K562 (cell line): Measurements from ENCODE around the gene CDSN. TPM values are rescaled to one million over a fixed set of nuclear protein-coding genes. Genes with fewer than 3 reads are reported as not detected.

Experiments
- ELF4 ChIP-seq: fragments of 450-650 bp; formaldehyde crosslinking; IDR thresholded peaks from 2 replicates; pipeline ENCODE4 v1.4.0; 2022; ENCODE audit warnings: missing genetic modification characterization
- FOXA3 ChIP-seq, 2 experiments: fragments of 450-650 bp in 1 of 2; sonication (generic) in 1 of 2; formaldehyde crosslinking; IDR thresholded peaks in 1 of 2; conservative IDR thresholded peaks in 1 of 2; 2 replicates each; pipeline versions ENCODE4 v1.4.0 to v1.8.0; 2020 to 2022; ENCODE audit warnings: mild to moderate bottlenecking in 2 of 2, missing genetic modification reagents in 1 of 2
- GABPB2 ChIP-seq: fragments of 250-450 bp; sonication (Bioruptor Pico); conservative IDR thresholded peaks from 2 replicates; pipeline ENCODE4 v1.5.1; 2021; ENCODE audit warnings: mild to moderate bottlenecking
- NFIC ChIP-seq: fragments of 450-650 bp; IDR thresholded peaks from 2 replicates; pipeline ENCODE4 v1.6.1; 2017; ENCODE audit warnings: mild to moderate bottlenecking, inconsistent platforms
- RFX5 ChIP-seq: IDR thresholded peaks from 2 replicates; pipeline ENCODE4 v1.6.1; 2011; ENCODE audit warnings: low read depth, mild to moderate bottlenecking, improper control_type of control experiment, low read length
- RUNX1 ChIP-seq: sonication (generic); IDR thresholded peaks from 2 replicates; pipeline ENCODE4 v1.6.1; 2016; ENCODE audit warnings: antibody characterized with exemption, low read depth
- ZNF121 ChIP-seq: sonication (generic); formaldehyde crosslinking; conservative IDR thresholded peaks from 2 replicates; pipeline ENCODE4 v1.8.0; 2022; ENCODE audit warnings: missing genetic modification reagents
- ZNF584 ChIP-seq: fragments of 200-800 bp; sonication (Bioruptor generic); IDR thresholded peaks from 2 replicates; pipeline ENCODE4 v1.6.1; 2016; ENCODE audit warnings: low read depth, mild to moderate bottlenecking, missing genetic modification characterization, missing compliant biosample characterization
- ZNF75A ChIP-seq: fragments of 450-650 bp; formaldehyde crosslinking; IDR thresholded peaks from 2 replicates; pipeline ENCODE4 v1.4.0; 2020; ENCODE audit warnings: mild to moderate bottlenecking
- ZNF780A ChIP-seq: fragments of 250-450 bp; sonication (Bioruptor Pico); IDR thresholded peaks from 2 replicates; pipeline ENCODE4 v1.5.0; 2021; ENCODE audit warnings: mild to moderate bottlenecking
- polyA plus RNA-seq, 8 experiments: library from polyadenylated mRNA; depleted of rRNA in 4 of 8; stranded (reverse) in 5 of 8; unstranded in 3 of 8; fragments of >200 nt; fragmentation: Nextera tagmentation in 2 of 8; fragmentation: Illumina TruSeq in 1 of 8; extraction: Ambion mirVana in 2 of 8; extraction: Trizol in 1 of 8; gene quantifications; 2 replicates each; pipeline versions ENCODE4 v1.2.1 to v1.2.3, GENCODE V29; 2011 to 2014; ENCODE audit warnings: inconsistent platforms in 1 of 8, missing spikeins in 1 of 8
- total RNA-seq, 7 experiments: library from RNA; depleted of rRNA in 6 of 7; stranded (reverse); fragments of >200 nt in 6 of 7; fragmentation: Illumina TruSeq in 2 of 7; extraction: Trizol in 2 of 7; gene quantifications; 2 replicates each; pipeline versions ENCODE4 v1.2.1 to v1.2.3, GENCODE V29; 2011 to 2021; ENCODE audit warnings: low replicate concordance in 1 of 7
- TF ChIP-seq, protein P1 (sequence below): fragments of 450-650 bp; IDR thresholded peaks from 2 replicates; pipeline ENCODE4 v1.7.0; 2016; ENCODE audit warnings: borderline replicate concordance
- TF ChIP-seq, protein P2 (sequence below): sonication (generic); formaldehyde crosslinking; IDR thresholded peaks from 2 replicates; pipeline ENCODE4 v1.8.0; 2022; ENCODE audit warnings: mild to moderate bottlenecking, missing genetic modification reagents

Gene CDSN
- total and polyA plus RNA-seq, 9 of the 15 experiments (the other 6 are each of a cell fraction or from before 2014, with no cell fraction given) = not detected

DNA sequence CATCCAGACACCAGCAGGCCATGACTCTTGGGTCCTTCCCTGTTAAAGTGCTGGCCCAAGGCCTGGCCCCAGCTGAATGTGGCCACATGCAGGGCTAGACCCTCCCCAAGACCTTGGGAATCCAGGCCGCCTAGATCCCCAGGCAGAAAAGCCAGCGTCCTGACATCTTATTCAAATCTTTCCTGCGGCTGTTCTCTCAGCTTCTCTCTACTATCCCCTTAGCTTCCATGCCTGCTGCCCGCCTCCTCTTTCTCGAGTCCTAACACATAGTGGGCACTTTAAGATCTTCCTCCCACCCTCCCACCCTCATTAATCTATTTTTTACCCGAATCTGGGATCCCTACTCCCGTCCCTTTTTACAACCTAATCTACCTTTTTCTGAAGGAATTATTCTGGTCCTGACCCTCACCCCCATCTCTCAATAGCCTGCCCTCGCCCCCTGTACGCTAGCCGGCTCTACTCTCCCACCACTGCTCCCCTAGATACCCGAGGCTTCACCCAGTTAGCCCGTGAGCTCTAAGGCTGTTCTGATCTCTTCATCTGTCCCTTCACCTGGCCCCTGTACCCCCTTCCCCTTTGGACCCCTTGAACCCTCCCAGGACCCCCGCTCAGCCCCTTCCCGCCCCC lies 37.4 kb upstream of the CDSN start, which contains the start of gene CCHCR1 (continued):
- no peak for TF ChIP-seq ZNF121
- TF ChIP-seq ZNF584 (CRISPR knock-in tag) = no peak
- TF ChIP-seq NFIC = no peak
- no peak for TF ChIP-seq GABPB2 (CRISPR knock-in tag)
- TF ChIP-seq, protein P1, sequence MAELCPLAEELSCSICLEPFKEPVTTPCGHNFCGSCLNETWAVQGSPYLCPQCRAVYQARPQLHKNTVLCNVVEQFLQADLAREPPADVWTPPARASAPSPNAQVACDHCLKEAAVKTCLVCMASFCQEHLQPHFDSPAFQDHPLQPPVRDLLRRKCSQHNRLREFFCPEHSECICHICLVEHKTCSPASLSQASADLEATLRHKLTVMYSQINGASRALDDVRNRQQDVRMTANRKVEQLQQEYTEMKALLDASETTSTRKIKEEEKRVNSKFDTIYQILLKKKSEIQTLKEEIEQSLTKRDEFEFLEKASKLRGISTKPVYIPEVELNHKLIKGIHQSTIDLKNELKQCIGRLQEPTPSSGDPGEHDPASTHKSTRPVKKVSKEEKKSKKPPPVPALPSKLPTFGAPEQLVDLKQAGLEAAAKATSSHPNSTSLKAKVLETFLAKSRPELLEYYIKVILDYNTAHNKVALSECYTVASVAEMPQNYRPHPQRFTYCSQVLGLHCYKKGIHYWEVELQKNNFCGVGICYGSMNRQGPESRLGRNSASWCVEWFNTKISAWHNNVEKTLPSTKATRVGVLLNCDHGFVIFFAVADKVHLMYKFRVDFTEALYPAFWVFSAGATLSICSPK = no peak
- TF ChIP-seq ELF4 = peak; percentile 69; the same call in 1 of the 2 replicates
- TF ChIP-seq RFX5 = no peak
- TF ChIP-seq, protein P2, sequence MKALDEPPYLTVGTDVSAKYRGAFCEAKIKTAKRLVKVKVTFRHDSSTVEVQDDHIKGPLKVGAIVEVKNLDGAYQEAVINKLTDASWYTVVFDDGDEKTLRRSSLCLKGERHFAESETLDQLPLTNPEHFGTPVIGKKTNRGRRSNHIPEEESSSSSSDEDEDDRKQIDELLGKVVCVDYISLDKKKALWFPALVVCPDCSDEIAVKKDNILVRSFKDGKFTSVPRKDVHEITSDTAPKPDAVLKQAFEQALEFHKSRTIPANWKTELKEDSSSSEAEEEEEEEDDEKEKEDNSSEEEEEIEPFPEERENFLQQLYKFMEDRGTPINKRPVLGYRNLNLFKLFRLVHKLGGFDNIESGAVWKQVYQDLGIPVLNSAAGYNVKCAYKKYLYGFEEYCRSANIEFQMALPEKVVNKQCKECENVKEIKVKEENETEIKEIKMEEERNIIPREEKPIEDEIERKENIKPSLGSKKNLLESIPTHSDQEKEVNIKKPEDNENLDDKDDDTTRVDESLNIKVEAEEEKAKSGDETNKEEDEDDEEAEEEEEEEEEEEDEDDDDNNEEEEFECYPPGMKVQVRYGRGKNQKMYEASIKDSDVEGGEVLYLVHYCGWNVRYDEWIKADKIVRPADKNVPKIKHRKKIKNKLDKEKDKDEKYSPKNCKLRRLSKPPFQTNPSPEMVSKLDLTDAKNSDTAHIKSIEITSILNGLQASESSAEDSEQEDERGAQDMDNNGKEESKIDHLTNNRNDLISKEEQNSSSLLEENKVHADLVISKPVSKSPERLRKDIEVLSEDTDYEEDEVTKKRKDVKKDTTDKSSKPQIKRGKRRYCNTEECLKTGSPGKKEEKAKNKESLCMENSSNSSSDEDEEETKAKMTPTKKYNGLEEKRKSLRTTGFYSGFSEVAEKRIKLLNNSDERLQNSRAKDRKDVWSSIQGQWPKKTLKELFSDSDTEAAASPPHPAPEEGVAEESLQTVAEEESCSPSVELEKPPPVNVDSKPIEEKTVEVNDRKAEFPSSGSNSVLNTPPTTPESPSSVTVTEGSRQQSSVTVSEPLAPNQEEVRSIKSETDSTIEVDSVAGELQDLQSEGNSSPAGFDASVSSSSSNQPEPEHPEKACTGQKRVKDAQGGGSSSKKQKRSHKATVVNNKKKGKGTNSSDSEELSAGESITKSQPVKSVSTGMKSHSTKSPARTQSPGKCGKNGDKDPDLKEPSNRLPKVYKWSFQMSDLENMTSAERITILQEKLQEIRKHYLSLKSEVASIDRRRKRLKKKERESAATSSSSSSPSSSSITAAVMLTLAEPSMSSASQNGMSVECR (CRISPR knock-in tag) = 0 out of 2 replicates have a peak, but pooled peaks have one; percentile 27
- no peak for TF ChIP-seq ZNF780A (CRISPR knock-in tag)
- no peak for TF ChIP-seq ZNF75A (CRISPR knock-in tag)
- TF ChIP-seq FOXA3 (CRISPR knock-in tag; conservative IDR thresholded peaks at IDR 0.05 in 1 of 2, IDR thresholded peaks at IDR 0.05 in 1 of 2) = no peak
- TF ChIP-seq RUNX1 = no peak
